OCI-LY7 (cell line): ENCODE results near the gene GADD45GIP1. TPM values are rescaled to one million over a fixed set of nuclear protein-coding genes. Genes with fewer than 3 reads are reported as not detected.

Source experiments
- BruUV-seq: library from RNA; stranded (reverse); fragments of 400-500 nt; replicated peaks from 2 replicates; lab custom pipeline; 2021; lab: Mats Ljungman, UMichigan
- CTCF ChIA-PET: fragments of 300-600 bp; sonication (Branson Sonifier 250); formaldehyde crosslinking; loops from one replicate; lab custom pipeline; 2022; ENCODE audit warnings: antibody characterized with exemption; ENCODE audit not compliant: unreplicated experiment; lab: Charles Lee
- POLR2A ChIA-PET: fragments of 300-600 bp; sonication (Branson Sonifier 250); formaldehyde crosslinking; loops from one replicate; lab custom pipeline; 2022; ENCODE audit warnings: antibody characterized with exemption; lab: Charles Lee
- DNase-seq: peaks from one replicate; pipeline ENCODE4 v3.0.0-alpha.2; 2015; ENCODE audit warnings: low spot score
- H2AFZ ChIP-seq: fragments of 200-600 bp; sonication (generic), shearing (Covaris generic); 2 replicates; pipeline ENCODE4 v1.6.1; 2014; ENCODE audit warnings: mild to moderate bottlenecking, antibody characterized with exemption, low read length, moderate library complexity
- H3K27ac ChIP-seq: fragments of 200-600 bp; sonication (generic); 2 replicates; pipeline ENCODE4 v1.5.1; 2014; ENCODE audit warnings: mixed run types, low read depth, mild to moderate bottlenecking, moderate library complexity, low read length, inconsistent platforms; ENCODE audit not compliant: poor library complexity, severe bottlenecking
- H3K36me3 ChIP-seq: fragments of 200-600 bp; sonication (generic); 2 replicates; pipeline ENCODE4 v1.6.1; 2014; ENCODE audit warnings: mild to moderate bottlenecking, antibody characterized with exemption, low read length, moderate library complexity, mixed read lengths; ENCODE audit not compliant: insufficient read depth
- H3K4me1 ChIP-seq: fragments of 200-600 bp; sonication (generic); 2 replicates; pipeline ENCODE4 v1.5.1; 2014; ENCODE audit warnings: mild to moderate bottlenecking, low read length; ENCODE audit not compliant: insufficient read depth, poor library complexity, severe bottlenecking
- H3K4me2 ChIP-seq: fragments of 200-600 bp; sonication (generic); 2 replicates; pipeline ENCODE4 v1.6.1; 2014; ENCODE audit warnings: mild to moderate bottlenecking, low read length
- H3K4me3 ChIP-seq: fragments of 200-600 bp; sonication (generic); 2 replicates; pipeline ENCODE4 v1.5.1; 2014; ENCODE audit warnings: mild to moderate bottlenecking, low read depth, low read length; ENCODE audit not compliant: poor library complexity, severe bottlenecking
- H3K79me2 ChIP-seq: fragments of 200-600 bp; sonication (generic); 2 replicates; pipeline ENCODE4 v1.6.1; 2016; ENCODE audit warnings: low read depth, mild to moderate bottlenecking, low read length, moderate library complexity, mixed read lengths; ENCODE audit not compliant: insufficient read depth
- H3K9me2 ChIP-seq: fragments of 200-600 bp; sonication (generic); 2 replicates; pipeline ENCODE4 v1.6.1; 2016; ENCODE audit warnings: mild to moderate bottlenecking, low read length, mixed read lengths; ENCODE audit not compliant: insufficient read depth
- H3K9me3 ChIP-seq: fragments of 200-600 bp; sonication (generic); 2 replicates; pipeline ENCODE4 v1.6.1; 2014; ENCODE audit warnings: mild to moderate bottlenecking, mixed run types, low read length, mixed read lengths
- H4K20me1 ChIP-seq: fragments of 200-600 bp; sonication (generic); 2 replicates; pipeline ENCODE4 v1.6.1; 2014; ENCODE audit warnings: mild to moderate bottlenecking, antibody characterized with exemption, low read length, moderate library complexity, mixed read lengths; ENCODE audit not compliant: insufficient read depth
- EZH2phosphoT487 ChIP-seq: fragments of 200-600 bp; sonication (generic); IDR thresholded peaks from 2 replicates; pipeline ENCODE4 v1.6.1; 2018; ENCODE audit warnings: low read depth, borderline replicate concordance, mild to moderate bottlenecking, mixed run types, antibody characterized with exemption, low read length, moderate library complexity, mixed read lengths
- intact Hi-C: fragments of 100-400 bp; cut with micrococcal nuclease; formaldehyde crosslinking; loops from one replicate; pipeline ENCODE4 v1.10.0; 2022; ENCODE audit not compliant: unreplicated experiment
- total RNA-seq, 2 experiments: library from RNA; depleted of rRNA in 1 of 2; stranded (reverse); fragments of >200 nt in 1 of 2; shearing (Covaris generic) in 1 of 2; gene quantifications; 2 replicates each; pipeline ENCODE4 v1.2.3, GENCODE V29; 2014 to 2022
- TF ChIP-seq, protein P1 (sequence below): fragments of 200-600 bp; sonication (generic); conservative IDR thresholded peaks from 2 replicates; pipeline ENCODE4 v1.5.1; 2014; ENCODE audit warnings: mild to moderate bottlenecking, antibody characterized with exemption, low read length, moderate library complexity, mixed read lengths

The GADD45GIP1 gene
- total RNA-seq, 2 experiments from 2014 or later: 29.5 to 32.4 TPM

DNA sequence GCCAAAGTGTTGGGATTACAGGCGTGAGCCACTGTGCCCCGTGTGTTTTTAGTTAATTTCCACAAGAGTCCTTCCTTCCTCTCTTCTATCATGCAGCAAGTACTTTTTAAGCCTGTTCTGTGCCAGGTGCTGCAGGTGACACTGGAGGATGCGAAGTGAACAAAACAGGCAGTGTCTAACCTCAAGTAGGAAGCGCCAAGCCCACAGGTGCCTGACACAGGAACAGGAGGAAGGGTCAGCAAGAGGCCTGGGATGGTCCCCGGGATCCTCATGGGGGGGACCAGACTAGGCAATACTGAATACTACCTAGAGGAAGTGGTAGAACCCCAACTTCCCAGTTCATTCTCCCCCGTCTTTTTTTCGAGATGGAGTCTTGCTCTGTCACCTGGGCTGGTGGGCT lies 20.4 kb downstream of the GADD45GIP1 start:
- Histone ChIP-seq H2AFZ (peak overlapping the region; percentile 75), H4K20me1 (peaks cover 31% of the 10 kb centered on the region)

DNA sequence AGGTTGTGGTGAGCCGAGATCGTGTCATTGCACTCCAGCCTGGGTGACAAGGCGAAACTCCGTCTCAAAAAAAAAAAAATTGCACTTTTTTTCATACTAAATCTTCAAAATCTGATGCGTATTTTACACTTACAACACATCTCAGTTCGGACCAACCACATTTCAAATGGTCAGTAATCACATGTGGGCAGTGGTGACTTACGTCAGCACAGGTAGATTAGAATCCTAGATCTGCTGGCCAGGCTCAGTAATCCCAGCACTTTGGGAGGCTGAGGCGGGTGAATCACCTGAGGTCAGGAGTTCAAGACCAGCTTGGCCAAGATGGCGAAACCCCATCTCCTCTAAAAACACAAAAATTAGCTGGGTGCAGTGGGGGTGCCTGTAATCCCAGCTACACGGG lies 22.0 kb downstream of the GADD45GIP1 start:
- H3K4me3 ChIP-seq: no peak overlapping the region
- H3K27ac ChIP-seq: no peak overlapping the region
- ChIA-PET POLR2A (no interaction called here), CTCF (no interaction called here)
- DNase-seq: no peak
- no TSS peak for BruUV-seq
- peaks cover 31% of the 10 kb centered on the region for H3K36me3 ChIP-seq
- no peak overlapping the region for H3K4me2 ChIP-seq
- H2AFZ ChIP-seq: no peak overlapping the region
- H3K79me2 ChIP-seq: peaks cover 42% of the 10 kb centered on the region
- peaks cover 23% of the 10 kb centered on the region for H4K20me1 ChIP-seq
- peaks cover 52% of the 10 kb centered on the region for H3K4me1 ChIP-seq
- intact Hi-C loops: loop anchor here (5.0 kb wide), 1 partner anchor 98 kb away; the partner anchor contains the start of gene MAST1
- H3K9me2 ChIP-seq: no peaks in the 10 kb centered on the region
- TF ChIP-seq EZH2phosphoT487: no peak
- TF ChIP-seq, protein P1, sequence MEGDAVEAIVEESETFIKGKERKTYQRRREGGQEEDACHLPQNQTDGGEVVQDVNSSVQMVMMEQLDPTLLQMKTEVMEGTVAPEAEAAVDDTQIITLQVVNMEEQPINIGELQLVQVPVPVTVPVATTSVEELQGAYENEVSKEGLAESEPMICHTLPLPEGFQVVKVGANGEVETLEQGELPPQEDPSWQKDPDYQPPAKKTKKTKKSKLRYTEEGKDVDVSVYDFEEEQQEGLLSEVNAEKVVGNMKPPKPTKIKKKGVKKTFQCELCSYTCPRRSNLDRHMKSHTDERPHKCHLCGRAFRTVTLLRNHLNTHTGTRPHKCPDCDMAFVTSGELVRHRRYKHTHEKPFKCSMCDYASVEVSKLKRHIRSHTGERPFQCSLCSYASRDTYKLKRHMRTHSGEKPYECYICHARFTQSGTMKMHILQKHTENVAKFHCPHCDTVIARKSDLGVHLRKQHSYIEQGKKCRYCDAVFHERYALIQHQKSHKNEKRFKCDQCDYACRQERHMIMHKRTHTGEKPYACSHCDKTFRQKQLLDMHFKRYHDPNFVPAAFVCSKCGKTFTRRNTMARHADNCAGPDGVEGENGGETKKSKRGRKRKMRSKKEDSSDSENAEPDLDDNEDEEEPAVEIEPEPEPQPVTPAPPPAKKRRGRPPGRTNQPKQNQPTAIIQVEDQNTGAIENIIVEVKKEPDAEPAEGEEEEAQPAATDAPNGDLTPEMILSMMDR: no peak
- no peaks in the 10 kb centered on the region for H3K9me3 ChIP-seq

More for the DNA sequence above, 20.4 kb downstream of the GADD45GIP1 start:
- DNase-seq: peak; percentile 75
- Histone ChIP-seq H3K36me3 (peaks cover 34% of the 10 kb centered on the region), H3K9me2 (no peaks in the 10 kb centered on the region), H3K4me1 (peaks cover 64% of the 10 kb centered on the region), H3K79me2 (peaks cover 51% of the 10 kb centered on the region), H3K4me3 (peak overlapping the region; percentile 98), H3K9me3 (no peaks in the 10 kb centered on the region), H3K27ac (peak overlapping the region; percentile 94), H3K4me2 (peak overlapping the region; percentile 93)
- no peak for TF ChIP-seq EZH2phosphoT487
- TF ChIP-seq, protein P1: no peak
- ChIA-PET POLR2A (interaction anchor here (0.6 kb wide), 1 partner anchor 124 kb away, joined by 4 read pairs; no protein-coding TSS in a partner anchor), CTCF (no interaction called here)
- intact Hi-C loops: loop anchor here (5.0 kb wide), 1 partner anchor 99 kb away; the partner anchor contains the start of gene MAST1
- BruUV-seq: no TSS peak
